ENCODE measurements around the gene NFE2L2.

DNA sequence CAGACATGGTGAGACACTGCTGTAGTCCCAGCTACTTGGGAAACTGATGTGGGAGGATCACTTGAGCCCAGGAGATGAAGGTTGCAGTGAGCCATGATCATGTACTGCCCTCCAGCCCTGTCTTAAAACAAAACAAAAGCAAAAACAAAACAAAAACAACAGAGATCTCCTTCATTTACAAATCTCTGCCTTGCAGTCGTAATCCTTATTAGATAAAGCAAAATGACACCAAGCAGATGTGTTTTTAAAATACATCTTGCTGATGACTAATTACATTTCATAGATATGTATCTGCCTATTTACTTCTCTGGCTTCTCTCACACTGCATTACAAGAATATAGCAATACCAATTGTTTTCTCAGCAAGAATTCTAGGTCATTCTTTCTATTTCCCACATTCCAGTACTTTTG, 22.8 kb downstream of the NFE2L2 start:
- TF ChIP-seq, protein P1, sequence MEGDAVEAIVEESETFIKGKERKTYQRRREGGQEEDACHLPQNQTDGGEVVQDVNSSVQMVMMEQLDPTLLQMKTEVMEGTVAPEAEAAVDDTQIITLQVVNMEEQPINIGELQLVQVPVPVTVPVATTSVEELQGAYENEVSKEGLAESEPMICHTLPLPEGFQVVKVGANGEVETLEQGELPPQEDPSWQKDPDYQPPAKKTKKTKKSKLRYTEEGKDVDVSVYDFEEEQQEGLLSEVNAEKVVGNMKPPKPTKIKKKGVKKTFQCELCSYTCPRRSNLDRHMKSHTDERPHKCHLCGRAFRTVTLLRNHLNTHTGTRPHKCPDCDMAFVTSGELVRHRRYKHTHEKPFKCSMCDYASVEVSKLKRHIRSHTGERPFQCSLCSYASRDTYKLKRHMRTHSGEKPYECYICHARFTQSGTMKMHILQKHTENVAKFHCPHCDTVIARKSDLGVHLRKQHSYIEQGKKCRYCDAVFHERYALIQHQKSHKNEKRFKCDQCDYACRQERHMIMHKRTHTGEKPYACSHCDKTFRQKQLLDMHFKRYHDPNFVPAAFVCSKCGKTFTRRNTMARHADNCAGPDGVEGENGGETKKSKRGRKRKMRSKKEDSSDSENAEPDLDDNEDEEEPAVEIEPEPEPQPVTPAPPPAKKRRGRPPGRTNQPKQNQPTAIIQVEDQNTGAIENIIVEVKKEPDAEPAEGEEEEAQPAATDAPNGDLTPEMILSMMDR (IDR thresholded peaks at IDR 0.05; ENCODE audit: extremely low read depth in 1 of 2, insufficient read depth in 1 of 2, low read depth in 1 of 2, low read length in 2 of 2): no peak
- TF ChIP-seq POLR2AphosphoS5 (IDR thresholded peaks at IDR 0.05; ENCODE audit: insufficient read depth, low read depth, low read length): no peak
- no peak for TF ChIP-seq POLR2A (IDR thresholded peaks at IDR 0.05; ENCODE audit: low read depth, low read length)
- no peak for TF ChIP-seq EZH2 (IDR thresholded peaks at IDR 0.05; ENCODE audit: borderline replicate concordance, low read depth, low read length, severe bottlenecking)
- TF ChIP-seq, protein P2, sequence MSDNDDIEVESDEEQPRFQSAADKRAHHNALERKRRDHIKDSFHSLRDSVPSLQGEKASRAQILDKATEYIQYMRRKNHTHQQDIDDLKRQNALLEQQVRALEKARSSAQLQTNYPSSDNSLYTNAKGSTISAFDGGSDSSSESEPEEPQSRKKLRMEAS (IDR thresholded peaks at IDR 0.05; ENCODE audit: insufficient read depth, insufficient read length): no peak
- no peak for TF ChIP-seq JUN (IDR thresholded peaks at IDR 0.05; ENCODE audit: borderline replicate concordance, insufficient read depth, insufficient read length, low read depth)
- peak; percentile 51 for TF ChIP-seq GATA2 (IDR thresholded peaks at IDR 0.05; ENCODE audit: insufficient read depth, insufficient read length, low read depth, low read length)
- TF ChIP-seq FOS (IDR thresholded peaks at IDR 0.05; ENCODE audit: borderline replicate concordance, insufficient read depth, low read length): peak; percentile 32
- TF ChIP-seq MYC (IDR thresholded peaks at IDR 0.05; ENCODE audit: low read depth, low read length): no peak
